Kidney epithelial cell (primary cell): ENCODE data around the gene ZNF319. TPM values are rescaled to one million over a fixed set of nuclear protein-coding genes. Genes with fewer than 3 reads are reported as not detected.
A peak's percentile ranks its signal among the peaks of the same experiment; 100 is the strongest.

Source experiments
- DNase-seq: peaks from one replicate; pipeline ENCODE4 v3.0.0-alpha.2; 2010; ENCODE audit warnings: low read depth
- H3K27me3 ChIP-seq: 2 replicates; pipeline ENCODE4 v1.6.0; 2011; ENCODE audit warnings: low read length; ENCODE audit not compliant: control insufficient read depth, insufficient read depth
- H3K36me3 ChIP-seq: 2 replicates; pipeline ENCODE4 v1.5.1; 2011; ENCODE audit warnings: low read length; ENCODE audit not compliant: control insufficient read depth, insufficient read depth
- H3K4me3 ChIP-seq: 2 replicates; pipeline ENCODE4 v1.5.1; 2011; ENCODE audit warnings: low read depth, mild to moderate bottlenecking, control low read depth, low read length
- total RNA-seq: library from RNA; depleted of rRNA; stranded (reverse); fragments of >200 nt; gene quantifications from 2 replicates; pipeline ENCODE4 v1.2.3, GENCODE V29; 2015
- TF ChIP-seq, protein P1 (sequence below): IDR thresholded peaks from 2 replicates; pipeline ENCODE4 v1.5.1; 2011; ENCODE audit warnings: mild to moderate bottlenecking, moderate library complexity, low read length, control low read depth, inconsistent platforms; ENCODE audit not compliant: insufficient read depth, poor library complexity, severe bottlenecking

Gene ZNF319
- total RNA-seq, 1 donor from 2014 or later: 11.9 TPM

DNA sequence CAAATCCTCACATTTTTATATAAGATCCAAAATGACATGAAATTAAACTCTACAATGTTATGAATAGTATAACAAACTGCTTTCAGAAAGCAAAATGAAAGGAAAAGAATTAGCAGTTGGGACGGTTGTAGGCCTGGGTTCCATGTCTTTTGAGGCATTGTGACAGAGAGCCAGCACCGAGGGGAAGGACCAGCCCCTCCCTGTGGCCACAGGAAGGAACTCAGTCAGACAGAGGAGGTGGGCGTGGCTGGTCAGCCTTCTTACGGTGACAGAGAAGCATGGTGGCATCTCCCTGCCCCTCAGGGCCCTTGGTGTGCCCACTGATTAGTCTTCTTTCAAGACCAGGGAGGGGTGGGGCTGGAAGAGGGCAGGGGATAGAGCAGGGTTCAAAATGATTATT lies 5.7 kb downstream of the ZNF319 start:
- H3K36me3 ChIP-seq: peaks cover 2% of the 10 kb centered on the region
- DNase-seq: no peak
- H3K4me3 ChIP-seq: no peak overlapping the region
- TF ChIP-seq, protein P1, sequence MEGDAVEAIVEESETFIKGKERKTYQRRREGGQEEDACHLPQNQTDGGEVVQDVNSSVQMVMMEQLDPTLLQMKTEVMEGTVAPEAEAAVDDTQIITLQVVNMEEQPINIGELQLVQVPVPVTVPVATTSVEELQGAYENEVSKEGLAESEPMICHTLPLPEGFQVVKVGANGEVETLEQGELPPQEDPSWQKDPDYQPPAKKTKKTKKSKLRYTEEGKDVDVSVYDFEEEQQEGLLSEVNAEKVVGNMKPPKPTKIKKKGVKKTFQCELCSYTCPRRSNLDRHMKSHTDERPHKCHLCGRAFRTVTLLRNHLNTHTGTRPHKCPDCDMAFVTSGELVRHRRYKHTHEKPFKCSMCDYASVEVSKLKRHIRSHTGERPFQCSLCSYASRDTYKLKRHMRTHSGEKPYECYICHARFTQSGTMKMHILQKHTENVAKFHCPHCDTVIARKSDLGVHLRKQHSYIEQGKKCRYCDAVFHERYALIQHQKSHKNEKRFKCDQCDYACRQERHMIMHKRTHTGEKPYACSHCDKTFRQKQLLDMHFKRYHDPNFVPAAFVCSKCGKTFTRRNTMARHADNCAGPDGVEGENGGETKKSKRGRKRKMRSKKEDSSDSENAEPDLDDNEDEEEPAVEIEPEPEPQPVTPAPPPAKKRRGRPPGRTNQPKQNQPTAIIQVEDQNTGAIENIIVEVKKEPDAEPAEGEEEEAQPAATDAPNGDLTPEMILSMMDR: peak; percentile 52
- no peaks in the 10 kb centered on the region for H3K27me3 ChIP-seq

DNA sequence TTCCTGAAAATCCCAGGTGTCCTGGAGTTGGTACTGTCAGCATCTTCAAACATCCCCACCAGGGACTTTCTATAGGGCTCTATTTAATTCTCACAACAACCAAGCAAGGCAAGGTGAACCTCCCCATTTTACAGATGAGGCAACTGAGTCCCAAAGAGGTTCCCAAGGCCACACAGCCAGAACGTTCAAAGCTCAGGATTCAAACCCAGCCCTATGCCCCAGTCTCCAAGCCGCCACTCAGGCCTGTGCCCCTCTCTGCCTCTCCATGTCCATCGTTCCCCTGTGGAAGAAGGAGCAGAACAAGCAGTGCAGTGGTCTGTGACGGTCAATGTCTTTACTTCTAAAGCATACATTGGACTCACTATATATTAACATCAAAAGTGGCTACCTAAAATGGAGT lies 6.1 kb downstream of the ZNF319 start:
- DNase-seq: no peak
- Histone ChIP-seq H3K4me3 (no peak overlapping the region), H3K36me3 (peaks cover 2% of the 10 kb centered on the region), H3K27me3 (no peaks in the 10 kb centered on the region)
- TF ChIP-seq, protein P1: no peak

- Histone ChIP-seq H3K36me3 (peaks cover 2% of the 10 kb centered on the region), H3K4me3 (no peak overlapping the region), H3K27me3 (no peaks in the 10 kb centered on the region)
- TF ChIP-seq, protein P1: no peak
- no peak for DNase-seq
Measured at GRCh38 chr16:57993897-57994296, 6.6 kb downstream of the ZNF319 start.

DNA sequence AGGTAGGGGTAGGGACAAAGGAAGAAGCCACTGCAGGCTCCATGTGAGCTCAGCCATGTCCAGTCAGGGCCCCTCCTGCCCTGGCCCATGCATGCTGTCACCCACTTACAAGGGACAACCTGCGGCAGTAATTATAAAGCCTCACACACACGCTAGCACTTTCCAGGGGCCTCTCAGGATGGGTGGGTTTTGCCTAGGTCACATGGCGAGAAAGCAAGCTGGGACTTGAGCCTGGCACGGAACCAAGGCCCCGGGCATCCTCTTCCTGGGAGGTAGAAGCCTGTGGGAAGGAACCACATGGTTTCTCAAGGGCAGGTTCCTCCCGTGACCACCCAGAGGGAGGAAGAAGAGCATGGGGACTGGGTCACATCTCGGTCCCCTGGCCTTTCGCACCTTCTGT lies 7.0 kb downstream of the ZNF319 start:
- DNase-seq: no peak
- Histone ChIP-seq H3K27me3 (no peaks in the 10 kb centered on the region), H3K4me3 (no peak overlapping the region), H3K36me3 (peaks cover 2% of the 10 kb centered on the region)
- TF ChIP-seq, protein P1: no peak

GRCh38 chr16:57992084-57992483 lies 8.4 kb downstream of the ZNF319 start:
- Histone ChIP-seq H3K36me3 (peaks cover 2% of the 10 kb centered on the region), H3K27me3 (peaks cover 1% of the 10 kb centered on the region), H3K4me3 (no peak overlapping the region)
- TF ChIP-seq, protein P1: no peak
- no peak for DNase-seq

GRCh38 chr16:57991551-57992059 lies 8.9 kb downstream of the ZNF319 start:
- H3K4me3 ChIP-seq: no peak overlapping the region
- peaks cover 2% of the 10 kb centered on the region for H3K27me3 ChIP-seq
- TF ChIP-seq, protein P1: no peak
- peaks cover 2% of the 10 kb centered on the region for H3K36me3 ChIP-seq
- no peak for DNase-seq
